Fibroblast of lung (primary cell): Measurements from ENCODE around the gene ZNF219. TPM values are rescaled to one million over a fixed set of nuclear protein-coding genes. Genes with fewer than 3 reads are reported as not detected.
A peak's percentile ranks its signal among the peaks of the same experiment; 100 is the strongest.

Experiments used
- DNase-seq, 2 donors: peaks; one replicate each; pipeline versions ENCODE4 v3.0.0 to v3.0.0-alpha.2; 2010; ENCODE audit warnings: low read depth in 2 of 2
- H2AFZ ChIP-seq: 2 replicates; pipeline ENCODE4 v1.5.1; 2012; ENCODE audit warnings: low read length, control low read depth, inconsistent platforms
- H3K27ac ChIP-seq: 2 replicates; pipeline ENCODE4 v1.5.1; 2011; ENCODE audit warnings: low read length, control low read depth; ENCODE audit not compliant: insufficient read depth
- H3K27me3 ChIP-seq: 2 replicates; pipeline ENCODE4 v1.5.1; 2011; ENCODE audit warnings: mild to moderate bottlenecking, low read length; ENCODE audit not compliant: control insufficient read depth, insufficient read depth
- H3K36me3 ChIP-seq: 2 replicates; pipeline ENCODE4 v1.5.1; 2011; ENCODE audit warnings: low read length; ENCODE audit not compliant: control insufficient read depth, insufficient read depth
- H3K4me1 ChIP-seq: 2 replicates; pipeline ENCODE4 v1.5.1; 2011; ENCODE audit warnings: low read length; ENCODE audit not compliant: control insufficient read depth, insufficient read depth; ENCODE audit errors: extremely low read depth
- H3K4me2 ChIP-seq: 2 replicates; pipeline ENCODE4 v1.5.1; 2011; ENCODE audit warnings: low read length, control low read depth; ENCODE audit not compliant: insufficient read depth; ENCODE audit errors: extremely low read depth
- H3K4me3 ChIP-seq, 4 experiments: fragments of 200-600 bp in 1 of 4; sonication (generic) in 1 of 4; replicated peaks in 1 of 4; 2 replicates each; pipeline ENCODE4 v1.5.1; 2011 to 2016; ENCODE audit warnings: low read length in 4 of 4, low read depth in 3 of 4, mild to moderate bottlenecking in 3 of 4, control low read depth in 2 of 4, inconsistent platforms in 1 of 4, mixed read lengths in 1 of 4; ENCODE audit not compliant: insufficient read depth in 1 of 4; ENCODE audit errors: control extremely low read depth in 1 of 4
- H3K79me2 ChIP-seq: 2 replicates; pipeline ENCODE4 v1.5.1; 2012; ENCODE audit warnings: mild to moderate bottlenecking, low read length, inconsistent platforms; ENCODE audit not compliant: control insufficient read depth, insufficient read depth
- H3K9ac ChIP-seq: 2 replicates; pipeline ENCODE4 v1.5.1; 2011; ENCODE audit warnings: mild to moderate bottlenecking, low read length, control low read depth; ENCODE audit not compliant: insufficient read depth
- H3K9me3 ChIP-seq: 2 replicates; pipeline ENCODE4 v1.5.1; 2012; ENCODE audit warnings: low read depth, low read length; ENCODE audit not compliant: control insufficient read depth, insufficient read depth
- H4K20me1 ChIP-seq: 2 replicates; pipeline ENCODE4 v1.5.1; 2011; ENCODE audit warnings: low read length; ENCODE audit not compliant: control insufficient read depth, insufficient read depth; ENCODE audit errors: extremely low read depth
- EZH2 ChIP-seq: IDR thresholded peaks from 2 replicates; pipeline ENCODE4 v1.5.1; 2012; ENCODE audit warnings: low read length, control low read depth, mild to moderate bottlenecking; ENCODE audit errors: missing control alignments
- polyA plus RNA-seq, 2 donors: library from polyadenylated mRNA; depleted of rRNA in 1 of 2; stranded (reverse) in 1 of 2; unstranded in 1 of 2; fragments of >200 nt; gene quantifications; 2 replicates each; pipeline ENCODE4 v1.2.1, GENCODE V29; 2011 to 2012; ENCODE audit warnings: missing spikeins in 1 of 2
- total RNA-seq: library from RNA; depleted of rRNA; stranded (reverse); fragments of >200 nt; gene quantifications from 2 replicates; pipeline ENCODE4 v1.2.1, GENCODE V29; 2014
- TF ChIP-seq, protein P1 (sequence below), 2 donors: IDR thresholded peaks in 1 of 2; conservative IDR thresholded peaks in 1 of 2; 1 replicate in 1 of 2; 2 replicates in 1 of 2; pipeline ENCODE4 v1.5.1; 2011 to 2012; ENCODE audit warnings: low read length in 2 of 2, control low read depth in 1 of 2, inconsistent platforms in 1 of 2, low read depth in 1 of 2, mild to moderate bottlenecking in 1 of 2

Gene ZNF219
- total and polyA plus RNA-seq, 2 donors (not counting 1 experiment from before 2014, with no cell fraction given) = 2.2 to 4.6 TPM

DNA sequence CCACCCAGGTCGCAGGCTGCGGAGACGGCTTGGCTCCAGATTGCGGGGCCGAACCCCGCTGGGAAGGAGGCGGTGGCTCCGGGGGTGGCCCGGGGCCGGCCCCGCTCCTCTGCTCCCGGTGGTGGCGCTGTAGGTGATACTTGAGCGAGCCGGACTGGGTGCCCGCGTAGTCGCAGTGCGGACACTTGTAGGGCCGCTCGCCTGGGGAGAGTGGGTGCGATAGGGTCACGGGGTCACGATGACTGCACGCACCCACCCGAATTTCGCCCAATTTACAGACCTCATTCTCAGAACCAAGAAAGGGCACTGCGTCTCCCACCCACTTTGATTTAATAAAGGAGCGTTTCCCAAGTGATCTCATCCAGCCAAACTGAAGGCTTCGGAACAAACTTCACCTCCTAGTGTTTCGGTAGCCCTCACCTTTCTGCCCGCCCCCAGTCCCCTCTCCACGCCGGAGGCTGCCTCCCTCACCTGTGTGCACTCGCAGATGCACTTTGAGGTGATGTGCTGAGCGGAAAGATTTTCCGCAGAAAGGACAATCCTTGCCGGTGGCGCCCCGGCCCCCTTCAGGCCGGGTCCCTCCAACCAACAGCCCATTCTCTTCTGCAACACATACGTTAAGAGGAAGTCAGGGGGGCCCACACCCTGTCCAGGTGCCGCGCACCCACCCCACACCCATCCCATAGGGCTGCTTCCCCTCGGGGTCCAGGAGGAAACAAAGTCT, 7.4 kb downstream of the ZNF219 start:
- H3K9me3 ChIP-seq = no peaks in the 10 kb centered on the region
- H3K9ac ChIP-seq = no peak overlapping the region
- no peak overlapping the region for H3K4me2 ChIP-seq
- no peaks in the 10 kb centered on the region for H4K20me1 ChIP-seq
- no peak overlapping the region for H3K4me3 ChIP-seq
- H2AFZ ChIP-seq = no peak overlapping the region
- TF ChIP-seq EZH2 = no peak
- TF ChIP-seq, protein P1, sequence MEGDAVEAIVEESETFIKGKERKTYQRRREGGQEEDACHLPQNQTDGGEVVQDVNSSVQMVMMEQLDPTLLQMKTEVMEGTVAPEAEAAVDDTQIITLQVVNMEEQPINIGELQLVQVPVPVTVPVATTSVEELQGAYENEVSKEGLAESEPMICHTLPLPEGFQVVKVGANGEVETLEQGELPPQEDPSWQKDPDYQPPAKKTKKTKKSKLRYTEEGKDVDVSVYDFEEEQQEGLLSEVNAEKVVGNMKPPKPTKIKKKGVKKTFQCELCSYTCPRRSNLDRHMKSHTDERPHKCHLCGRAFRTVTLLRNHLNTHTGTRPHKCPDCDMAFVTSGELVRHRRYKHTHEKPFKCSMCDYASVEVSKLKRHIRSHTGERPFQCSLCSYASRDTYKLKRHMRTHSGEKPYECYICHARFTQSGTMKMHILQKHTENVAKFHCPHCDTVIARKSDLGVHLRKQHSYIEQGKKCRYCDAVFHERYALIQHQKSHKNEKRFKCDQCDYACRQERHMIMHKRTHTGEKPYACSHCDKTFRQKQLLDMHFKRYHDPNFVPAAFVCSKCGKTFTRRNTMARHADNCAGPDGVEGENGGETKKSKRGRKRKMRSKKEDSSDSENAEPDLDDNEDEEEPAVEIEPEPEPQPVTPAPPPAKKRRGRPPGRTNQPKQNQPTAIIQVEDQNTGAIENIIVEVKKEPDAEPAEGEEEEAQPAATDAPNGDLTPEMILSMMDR (conservative IDR thresholded peaks at IDR 0.05 in 1 of 2, IDR thresholded peaks at IDR 0.05 in 1 of 2; ENCODE audit: low read depth in 1 of 2, low read length in 2 of 2) = no peak
- H3K27ac ChIP-seq = no peak overlapping the region
- H3K79me2 ChIP-seq = no peaks in the 10 kb centered on the region
- peaks cover 6% of the 10 kb centered on the region for H3K36me3 ChIP-seq
- DNase-seq = no peak
- peaks cover 11% of the 10 kb centered on the region for H3K4me1 ChIP-seq
- H3K27me3 ChIP-seq = no peaks in the 10 kb centered on the region

DNA sequence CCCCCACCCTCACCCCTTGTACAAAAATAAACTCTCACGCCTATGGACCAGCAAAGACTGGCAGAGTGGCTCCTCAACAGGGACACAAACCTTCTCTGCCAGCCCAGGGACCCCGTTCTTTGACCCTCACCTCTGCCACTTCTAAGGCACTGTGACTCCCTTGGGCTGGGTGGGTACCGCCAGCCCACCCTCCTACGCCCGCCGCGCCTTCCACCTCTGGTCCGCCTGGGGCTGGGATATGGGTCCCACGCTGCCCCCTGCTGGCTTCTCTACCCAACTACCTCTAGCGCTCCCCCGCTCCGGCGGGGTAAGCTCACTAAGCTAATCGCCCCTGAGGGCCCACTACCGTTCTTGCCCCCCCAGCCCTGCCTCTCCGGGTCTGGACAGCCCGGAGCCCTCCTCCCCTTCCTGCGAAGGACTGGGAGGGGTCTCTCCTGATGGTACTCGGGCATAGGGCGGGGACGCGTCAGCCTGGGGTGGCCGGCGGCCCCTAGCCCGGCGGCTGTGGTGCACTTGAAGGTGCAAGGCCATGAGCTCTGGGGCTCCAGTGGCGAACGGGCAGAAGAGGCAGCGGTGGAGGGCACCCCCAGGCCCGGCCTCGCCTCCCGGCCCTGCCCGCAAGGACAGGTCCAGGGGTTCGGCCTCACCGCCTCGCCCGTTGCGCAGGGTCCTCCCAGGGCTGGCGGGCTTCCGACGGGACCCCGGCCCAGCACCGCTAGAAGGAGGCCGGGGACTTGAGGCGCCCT, 8.1 kb downstream of the ZNF219 start:
- H3K4me3 ChIP-seq = no peak overlapping the region
- peaks cover 8% of the 10 kb centered on the region for H3K36me3 ChIP-seq
- no peak for TF ChIP-seq EZH2
- TF ChIP-seq, protein P1 (conservative IDR thresholded peaks at IDR 0.05 in 1 of 2, IDR thresholded peaks at IDR 0.05 in 1 of 2; ENCODE audit: low read depth in 1 of 2, low read length in 2 of 2) = peak; percentile 25 to 39
- no peak for DNase-seq
- no peak overlapping the region for H2AFZ ChIP-seq
- H3K4me1 ChIP-seq = peaks cover 11% of the 10 kb centered on the region
- H4K20me1 ChIP-seq = no peaks in the 10 kb centered on the region
- H3K9me3 ChIP-seq = no peaks in the 10 kb centered on the region
- H3K27me3 ChIP-seq = no peaks in the 10 kb centered on the region
- H3K9ac ChIP-seq = no peak overlapping the region
- no peak overlapping the region for H3K4me2 ChIP-seq
- no peaks in the 10 kb centered on the region for H3K79me2 ChIP-seq
- no peak overlapping the region for H3K27ac ChIP-seq

DNA sequence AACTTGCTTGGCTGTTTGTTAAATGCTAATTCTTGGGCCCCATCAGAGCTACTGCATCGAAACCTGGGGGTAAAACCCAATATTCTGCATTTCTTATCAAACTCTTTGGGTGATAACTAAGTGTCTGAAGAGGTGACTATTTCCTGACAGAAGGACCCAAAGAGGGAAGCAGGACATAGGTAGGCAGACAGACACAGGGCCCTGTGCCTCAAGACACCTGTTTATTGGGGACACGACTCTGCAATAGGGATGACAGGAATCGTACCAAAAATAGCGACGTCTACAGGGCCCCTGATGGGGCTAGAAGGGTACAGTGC, 8.6 kb downstream of the ZNF219 start:
- Histone ChIP-seq H3K4me2 (no peak overlapping the region), H3K27ac (no peak overlapping the region), H3K36me3 (peaks cover 8% of the 10 kb centered on the region), H3K9me3 (no peaks in the 10 kb centered on the region), H3K79me2 (no peaks in the 10 kb centered on the region), H4K20me1 (no peaks in the 10 kb centered on the region), H3K27me3 (no peaks in the 10 kb centered on the region), H3K4me3 (no peak overlapping the region), H3K4me1 (peaks cover 11% of the 10 kb centered on the region), H3K9ac (no peak overlapping the region), H2AFZ (no peak overlapping the region)
- TF ChIP-seq, protein P1 (conservative IDR thresholded peaks at IDR 0.05 in 1 of 2, IDR thresholded peaks at IDR 0.05 in 1 of 2; ENCODE audit: low read depth in 1 of 2, low read length in 2 of 2) = no peak
- TF ChIP-seq EZH2 = no peak
- no peak for DNase-seq
